ENCODE results near the gene AP3D1.

DNA sequence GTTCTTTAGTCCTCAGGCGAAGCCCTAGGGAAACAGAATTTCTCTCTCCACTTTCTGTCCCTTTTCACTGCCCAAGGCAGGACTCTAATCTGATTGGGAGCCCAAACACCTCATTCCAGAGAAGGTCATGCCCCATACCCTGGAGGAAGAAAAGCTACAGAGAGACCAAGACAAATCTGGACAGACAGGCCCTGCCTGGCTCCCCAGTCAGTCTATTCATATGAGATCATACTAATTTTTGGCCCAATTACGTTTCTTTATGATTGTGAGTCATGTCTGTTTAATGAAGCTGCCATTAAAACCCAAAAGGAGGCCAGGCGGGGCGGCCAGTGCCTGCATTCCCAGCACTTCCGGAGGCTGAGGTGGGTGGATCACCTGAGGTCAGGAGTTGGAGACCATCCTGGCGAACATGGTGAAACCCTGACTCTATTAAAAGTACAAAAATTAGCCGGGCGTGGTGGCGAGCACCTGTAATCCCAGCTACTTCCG is 3.3 kb upstream of the AP3D1 start:
- TF ChIP-seq GATA2 (IDR thresholded peaks at IDR 0.05; ENCODE audit: low read depth, low read length) (no peak), GATA3 (IDR thresholded peaks at IDR 0.05; ENCODE audit: low read depth, low read length) (no peak)

All from SH-SY5Y (cell line).